GM19240 (cell line): ENCODE results near the gene MYL7.
"Not testable (repeated sequence)": the region's sequence is repeated elsewhere in the genome, so short reads cannot be mapped to it uniquely, and the experiment has no call there.

Experiments used
- DNase-seq: peaks from one replicate; pipeline ENCODE4 v3.0.0; 2011; ENCODE audit warnings: low spot score; ENCODE audit not compliant: insufficient read length

Gene MYL7

DNA sequence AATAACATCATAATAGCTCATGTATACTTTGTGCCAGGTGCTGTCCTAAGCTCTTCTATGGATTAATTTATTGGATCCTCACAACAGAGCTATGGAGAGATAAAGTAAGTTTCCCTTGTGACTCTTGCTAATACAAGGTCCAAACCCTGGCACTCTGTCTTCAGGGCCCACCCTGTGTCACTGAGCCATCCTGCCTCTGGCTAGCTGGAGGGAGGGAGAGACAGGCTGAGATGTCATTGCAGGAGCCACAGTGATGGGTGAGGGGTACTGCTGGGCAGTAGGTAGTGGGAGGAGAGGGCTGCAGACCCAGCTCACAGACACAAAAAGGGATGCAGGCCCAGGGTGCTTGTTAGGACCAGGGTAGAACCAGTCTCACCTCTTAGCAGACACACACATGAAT lies 31.2 kb upstream of the MYL7 start:
- DNase-seq = no peak

DNA sequence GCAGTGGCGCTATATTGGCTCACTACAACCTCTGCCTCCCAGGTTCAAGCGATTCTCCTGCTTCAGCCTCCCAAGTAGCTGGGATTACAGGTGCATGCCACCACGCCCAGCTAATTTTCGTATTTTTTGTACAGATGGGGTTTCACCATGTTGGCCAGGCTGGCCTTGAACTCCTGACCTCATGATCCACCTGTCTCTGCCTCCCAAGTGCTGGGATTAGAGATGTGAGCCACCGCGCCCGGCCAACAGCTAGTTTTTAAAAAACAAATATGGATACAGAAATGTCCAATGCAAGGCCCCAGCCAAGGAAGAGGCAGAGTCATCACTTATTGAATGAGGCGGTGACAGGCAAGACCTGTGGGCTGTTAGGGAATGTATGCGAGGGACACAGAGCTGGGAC lies 30.8 kb upstream of the MYL7 start:
- not testable (repeated sequence) for DNase-seq

DNA sequence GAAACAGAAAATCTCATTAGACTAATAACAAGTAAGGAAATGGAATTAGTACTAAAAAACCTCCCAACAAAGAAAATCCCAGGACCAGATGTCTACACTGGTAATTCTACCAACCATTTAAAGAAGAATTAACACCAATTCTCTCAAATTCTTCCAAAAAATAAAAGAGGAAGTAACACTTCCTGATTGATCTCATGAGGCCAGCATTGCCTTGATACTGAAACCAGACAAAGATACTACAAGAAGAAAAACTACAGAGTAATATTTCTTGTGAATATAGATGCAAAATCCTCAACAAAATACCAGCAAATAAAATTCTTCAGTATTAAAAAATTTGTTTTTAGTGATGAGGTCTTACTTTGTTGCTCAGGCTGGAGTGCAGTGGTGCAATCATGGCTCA lies 26.8 kb upstream of the MYL7 start:
- no peak for DNase-seq

DNA sequence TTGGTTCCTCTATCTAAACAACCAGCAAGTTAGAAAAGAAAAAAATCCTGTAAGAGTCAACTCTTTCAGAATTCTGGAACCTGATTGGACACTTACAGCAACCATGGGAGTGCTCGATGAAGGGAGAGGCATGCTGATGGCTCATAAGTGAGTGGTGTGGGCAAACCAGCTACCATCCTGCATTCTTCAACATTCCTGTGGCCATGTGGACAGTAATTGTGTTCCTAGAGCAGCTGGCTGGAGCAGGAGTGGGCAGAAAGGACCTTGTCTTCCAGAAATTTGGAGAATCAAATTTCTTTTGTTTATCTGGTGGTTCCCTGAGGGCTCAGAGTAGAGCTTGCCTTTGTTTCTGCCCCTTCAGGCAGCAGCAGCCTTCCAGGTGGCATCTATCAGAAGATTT lies 22.5 kb upstream of the MYL7 start:
- DNase-seq = no peak

DNA sequence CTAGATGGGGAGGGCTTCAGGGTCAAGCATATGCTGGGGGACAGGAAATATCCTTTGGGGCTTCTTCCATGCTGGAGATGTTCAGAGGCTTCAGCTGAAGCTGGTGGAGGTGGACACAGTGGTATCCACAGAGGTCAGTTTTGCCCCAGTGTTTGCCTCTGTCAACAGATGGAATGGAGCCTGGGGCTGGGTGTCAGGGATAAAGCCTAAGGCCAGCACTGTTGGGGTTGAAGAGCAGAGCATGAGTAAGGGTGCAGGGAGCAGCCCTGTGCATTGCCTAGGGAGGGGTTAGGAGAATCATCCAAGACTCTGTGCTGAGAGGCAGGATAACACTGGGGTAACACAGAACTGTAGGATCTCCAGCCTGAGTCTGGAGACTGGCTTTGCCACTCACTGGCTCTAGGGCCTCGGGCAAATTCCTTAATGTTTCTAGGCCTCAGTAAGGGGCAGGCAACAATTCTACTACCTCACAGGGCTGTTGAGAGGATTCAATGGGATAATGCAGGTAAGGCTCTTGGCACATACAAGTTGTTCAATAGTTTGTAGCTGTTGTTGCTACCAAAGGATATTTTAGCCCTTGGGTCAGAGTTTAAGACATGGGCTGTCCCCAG lies 21.8 kb upstream of the MYL7 start:
- DNase-seq = no peak

DNA sequence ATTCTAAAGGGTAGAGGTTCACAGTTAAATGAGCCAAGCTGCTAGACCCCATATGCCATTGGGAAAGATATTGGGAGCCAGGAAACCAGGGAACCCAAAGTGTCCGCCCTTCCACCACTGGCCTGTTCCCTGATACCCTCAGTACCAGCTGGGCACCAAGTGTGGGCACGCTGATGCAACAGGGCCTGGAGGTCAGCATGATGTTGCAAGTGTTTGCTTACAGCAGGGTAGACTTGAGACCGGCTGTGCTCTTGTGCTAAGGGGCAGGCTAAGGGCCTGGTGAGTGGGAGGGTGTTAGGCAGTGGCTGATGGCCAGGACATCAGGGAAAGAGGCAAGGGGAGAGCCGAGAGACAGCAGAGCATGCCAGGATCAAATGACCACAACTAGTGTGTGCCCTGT lies 21.0 kb upstream of the MYL7 start:
- DNase-seq = no peak

DNA sequence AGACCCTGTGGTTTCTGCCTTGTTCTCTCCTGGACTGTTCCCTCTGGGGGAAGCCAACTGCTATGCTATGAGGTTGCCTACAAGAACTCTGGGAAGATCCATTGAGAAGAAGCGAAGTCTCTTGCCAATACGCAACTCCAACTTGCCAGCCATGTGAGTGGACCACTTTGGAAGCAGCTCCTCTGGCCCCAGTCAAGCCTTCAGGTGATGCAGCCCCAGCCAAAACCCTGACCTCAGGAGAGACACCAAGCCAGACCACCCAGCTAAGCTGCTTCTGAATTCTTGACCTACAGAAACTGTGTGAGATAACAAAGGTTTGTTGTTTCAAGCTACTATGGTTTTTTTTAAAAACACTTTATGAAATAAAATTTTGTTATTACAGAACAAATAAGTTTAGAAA lies 20.2 kb upstream of the MYL7 start:
- no peak for DNase-seq

DNA sequence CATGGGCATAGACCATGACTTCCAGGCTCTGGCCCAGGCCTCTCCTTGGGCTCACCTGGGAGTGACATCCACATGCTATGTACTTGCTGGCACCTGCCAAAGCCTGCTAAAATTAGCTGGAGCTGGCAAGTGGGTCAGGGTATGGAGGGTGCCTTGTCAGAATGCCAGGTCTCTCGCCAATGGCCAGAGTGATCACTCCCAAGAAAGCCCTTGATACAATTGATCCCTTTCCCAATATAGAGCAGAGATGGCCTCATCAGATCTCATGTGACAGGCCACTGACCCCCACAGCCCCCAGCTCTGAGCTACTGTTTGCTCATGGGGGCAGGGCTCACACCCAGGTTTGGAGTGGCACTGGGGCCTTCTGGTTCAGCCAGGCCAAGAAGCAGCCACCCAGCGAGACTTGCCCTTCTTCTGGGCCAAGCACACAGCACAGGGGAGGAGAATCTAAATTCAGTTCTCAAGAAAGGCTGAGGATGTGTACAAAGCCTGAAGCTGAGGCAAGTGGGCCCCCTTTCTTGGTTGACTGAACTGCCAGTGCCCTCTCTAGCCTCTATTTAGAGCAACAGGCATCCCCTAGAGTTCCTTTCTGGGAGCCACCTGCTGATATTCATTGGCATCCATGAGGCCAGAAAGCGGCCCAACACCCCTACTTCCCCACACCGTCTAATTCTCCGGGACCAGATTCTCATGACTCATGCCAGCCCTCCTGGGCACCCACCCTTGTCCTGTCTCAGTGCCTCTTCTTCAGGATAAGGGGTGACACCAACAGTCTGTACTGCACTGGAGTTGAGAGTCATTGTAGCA lies 18.9 kb upstream of the MYL7 start:
- DNase-seq = no peak

DNA sequence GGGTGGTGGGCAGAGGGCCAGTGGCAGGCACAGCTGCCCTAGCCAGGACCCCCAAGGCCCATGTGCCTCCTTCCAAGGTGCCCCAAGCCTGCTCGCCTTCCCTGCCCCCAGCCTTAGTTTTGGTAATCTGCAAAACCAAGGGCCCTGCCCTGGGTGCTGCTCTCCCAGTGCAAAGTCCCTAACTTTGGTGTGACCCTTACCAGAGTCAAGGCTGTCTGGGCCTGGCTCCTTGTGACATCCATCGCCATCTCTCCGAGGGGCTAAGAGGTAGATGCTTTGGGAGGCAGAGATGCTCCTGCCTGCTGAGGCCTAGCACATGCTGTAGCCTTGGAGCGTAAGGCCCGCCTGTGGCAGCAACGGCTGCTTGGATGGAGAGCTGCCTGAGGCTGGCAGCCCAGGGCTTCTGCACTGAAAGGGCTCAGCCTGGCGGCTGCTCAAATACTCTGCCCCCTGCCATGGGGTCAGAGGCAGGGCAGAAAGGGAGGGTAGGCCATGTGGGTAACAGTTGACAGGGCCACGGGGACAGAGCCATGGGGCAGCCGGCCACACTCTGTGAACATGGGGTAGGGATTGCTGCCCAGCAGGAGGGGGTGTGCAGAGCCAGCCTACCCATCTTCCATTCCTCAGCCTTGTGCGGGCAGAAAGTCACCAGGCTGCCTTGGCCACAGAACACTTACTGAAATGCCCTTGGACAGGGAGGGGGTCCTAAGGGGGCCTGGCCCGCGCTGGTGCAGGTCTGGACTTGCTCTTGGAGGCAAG lies 17.9 kb upstream of the MYL7 start:
- DNase-seq = no peak

DNA sequence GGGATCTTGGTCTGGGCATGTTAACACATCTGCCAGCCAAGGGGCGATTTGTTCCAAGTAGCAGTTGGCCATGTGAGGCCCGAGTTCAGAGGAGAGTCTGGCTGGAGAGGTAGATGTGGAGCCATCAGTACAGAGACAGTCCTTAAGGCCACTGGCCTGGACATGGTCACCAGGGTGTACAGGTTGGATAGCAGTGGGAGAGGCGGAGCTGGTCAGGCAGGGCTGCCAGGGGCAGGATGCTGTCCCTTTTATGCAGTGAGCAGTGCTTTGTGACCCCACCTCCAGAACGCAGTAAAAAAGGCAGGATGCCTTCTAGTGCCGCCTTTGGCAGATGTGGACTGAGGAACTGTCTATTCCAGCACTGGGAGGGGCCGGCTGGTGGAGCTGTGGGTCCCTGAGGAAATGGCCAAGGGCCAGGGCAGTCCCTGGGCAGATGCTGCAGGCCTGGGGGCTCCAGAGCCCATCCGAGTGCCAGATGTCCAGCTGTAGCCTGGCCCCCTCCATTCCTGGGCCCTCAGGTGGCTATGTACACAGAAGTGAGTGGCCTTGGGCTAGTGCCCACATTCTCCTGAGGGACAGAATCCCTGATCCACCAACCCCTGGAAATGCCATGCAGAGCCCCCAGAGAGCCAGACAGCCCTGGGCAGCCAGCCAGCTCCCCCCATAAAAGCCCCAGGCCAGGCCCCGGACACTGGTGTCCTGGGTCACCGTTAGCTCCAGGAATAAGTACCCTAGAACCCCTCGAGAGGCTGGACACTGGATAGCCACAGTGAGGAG lies 17.2 kb upstream of the MYL7 start:
- DNase-seq = no peak

DNA sequence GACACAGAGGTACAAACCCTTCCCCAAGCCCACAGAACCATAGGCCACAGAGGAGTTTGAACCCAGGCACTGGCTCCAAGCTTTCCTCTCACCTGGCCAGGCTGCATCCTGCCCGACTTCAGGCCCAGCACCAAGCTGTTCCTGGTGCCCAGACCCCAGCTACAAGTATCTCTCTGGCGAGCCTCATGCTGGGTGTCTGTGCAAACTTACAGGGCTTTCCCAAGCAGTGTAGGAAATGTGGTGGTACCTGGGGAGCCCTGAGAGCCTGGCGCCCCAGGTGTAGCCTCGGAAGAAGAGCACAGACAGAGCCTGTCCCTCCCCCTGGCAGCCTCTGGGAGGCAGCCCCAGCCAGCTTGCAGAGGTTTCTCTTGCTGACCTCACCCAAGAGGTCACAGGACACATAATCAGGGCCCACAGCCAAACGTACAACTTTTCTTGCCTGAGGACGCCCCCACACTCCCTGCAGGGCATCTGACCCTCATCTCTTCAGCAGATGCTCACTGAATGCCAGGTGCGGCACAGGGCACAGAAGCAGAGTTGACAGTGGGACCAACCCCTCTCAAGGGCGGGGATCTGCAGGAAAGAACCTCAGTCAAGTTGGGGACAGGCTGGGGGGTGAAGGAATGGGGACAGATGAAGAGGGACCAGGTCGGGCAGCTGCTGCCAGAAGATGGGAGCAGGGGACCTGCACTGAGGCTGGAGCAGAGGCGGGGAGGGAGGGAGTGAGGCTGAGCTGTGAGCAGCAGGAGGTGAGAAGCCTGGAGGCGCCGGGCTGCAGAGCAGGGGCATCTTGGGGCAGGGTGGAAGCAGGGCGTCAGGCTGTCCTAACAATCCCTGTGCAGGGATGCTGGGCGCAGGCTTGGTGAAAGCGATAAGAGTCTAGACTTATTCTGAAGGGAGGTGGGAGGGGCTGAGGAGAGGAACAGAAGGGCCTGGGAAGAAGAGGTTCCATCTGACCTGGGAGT lies 16.3 kb upstream of the MYL7 start:
- DNase-seq = no peak

DNA sequence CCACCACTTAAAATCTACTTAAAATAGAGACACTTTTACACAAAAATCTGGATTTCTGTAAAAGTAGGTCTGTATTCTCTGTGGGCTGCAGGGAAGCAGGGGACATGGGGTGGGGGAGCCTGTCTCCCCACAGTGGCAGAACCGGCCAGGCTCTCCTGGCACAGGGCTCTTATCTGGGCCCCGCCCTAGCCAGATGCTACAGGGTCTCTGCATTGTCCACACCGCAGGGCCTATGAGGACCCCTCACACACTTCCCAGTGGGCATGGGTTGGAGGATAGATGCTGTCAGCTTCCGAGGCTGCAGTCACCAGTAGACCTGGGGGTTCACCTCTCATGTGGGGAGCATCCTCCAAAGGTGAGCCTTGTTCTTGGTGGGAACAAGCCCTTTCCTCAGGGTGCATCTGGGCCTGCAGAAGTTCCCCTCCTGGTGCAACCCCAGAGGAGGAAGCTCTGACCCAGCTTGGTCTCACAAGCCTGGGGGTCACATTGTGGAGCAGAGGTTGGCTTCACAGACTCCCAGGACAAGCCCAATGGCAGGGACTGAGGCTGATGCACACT lies 15.4 kb upstream of the MYL7 start:
- no peak for DNase-seq

DNA sequence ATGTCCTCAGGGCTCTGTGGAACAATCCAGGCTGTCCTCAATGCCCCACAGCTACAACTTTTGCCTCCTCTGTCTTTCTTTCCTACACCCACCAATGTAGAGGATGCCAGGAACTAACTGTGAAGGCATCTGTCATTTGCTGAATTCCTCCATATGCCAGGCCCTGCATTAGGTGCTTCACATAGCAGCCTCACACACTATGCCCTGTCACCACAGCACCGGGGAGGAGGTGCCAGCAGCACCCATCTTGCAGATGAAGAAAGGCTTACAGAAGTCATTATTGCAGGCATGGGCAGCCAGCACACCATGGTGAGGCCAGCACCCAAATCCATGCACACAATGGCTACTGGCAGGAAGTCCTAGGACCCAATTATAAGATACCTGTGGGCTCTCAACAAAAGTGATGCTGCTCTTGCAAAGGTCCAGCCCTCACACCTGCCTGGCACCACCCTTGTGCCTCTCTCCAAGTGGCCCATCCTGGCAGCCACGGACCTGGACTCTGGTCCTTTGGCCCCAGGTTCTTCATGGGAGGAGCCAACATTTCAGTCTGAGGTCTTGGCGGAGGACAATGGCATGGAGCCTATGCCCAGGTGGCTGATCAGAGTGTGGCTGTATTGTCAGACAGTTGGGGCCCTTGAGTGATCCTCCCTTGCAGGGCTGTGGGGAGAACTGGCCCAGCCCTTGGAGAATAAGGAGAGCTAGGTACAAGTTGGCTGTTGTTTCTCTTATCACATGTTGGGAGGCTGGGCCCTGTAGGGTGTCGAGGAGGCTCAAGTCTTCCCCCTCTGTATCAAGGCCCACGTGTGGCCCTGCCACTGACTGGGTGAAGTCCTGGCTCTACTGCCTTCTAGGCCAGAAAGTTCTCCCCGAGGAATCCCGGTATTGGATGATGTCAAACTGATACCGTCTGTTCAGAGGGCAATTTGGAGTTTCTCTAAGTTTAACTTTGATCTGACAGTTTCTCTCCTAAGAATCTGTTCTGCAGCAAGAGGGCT lies 14.4 kb upstream of the MYL7 start:
- no peak for DNase-seq

DNA sequence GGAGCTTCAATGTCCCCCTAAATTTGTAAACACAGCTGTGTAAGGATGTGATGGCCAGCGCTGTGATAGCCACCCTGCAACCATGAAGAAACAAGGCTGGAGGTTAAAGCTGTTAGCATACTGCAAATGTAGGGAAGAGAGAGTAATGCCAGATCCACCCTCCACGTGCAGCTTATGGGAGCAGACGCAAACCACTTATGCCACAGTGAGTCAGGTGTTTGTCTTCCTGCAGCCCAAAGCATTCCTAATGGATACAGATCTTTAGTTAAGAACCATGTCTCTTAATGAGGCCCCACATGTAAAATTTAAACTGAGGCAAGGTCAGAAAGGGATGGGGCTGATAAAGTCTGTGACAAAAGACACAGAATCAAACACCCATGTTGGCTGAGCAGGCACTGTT lies 13.6 kb upstream of the MYL7 start:
- DNase-seq = no peak

DNA sequence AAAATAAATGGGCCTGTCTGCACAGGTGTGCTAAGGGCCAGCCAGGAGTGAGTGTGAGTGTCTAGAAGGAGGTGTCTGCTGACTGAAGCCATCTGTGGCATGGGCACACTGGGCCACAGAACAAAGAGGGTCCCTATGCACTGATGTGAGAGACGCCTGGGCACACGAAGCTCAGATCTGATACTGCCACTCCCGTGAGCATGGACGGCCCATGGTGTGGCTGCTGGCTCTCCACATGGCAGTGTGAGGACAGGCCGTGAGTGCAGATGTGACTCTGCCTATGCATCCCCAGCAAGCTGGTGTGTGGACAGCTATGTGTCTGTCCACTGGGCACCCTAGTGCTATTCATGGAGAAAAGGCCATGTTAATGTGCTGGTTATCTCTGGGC lies 12.8 kb upstream of the MYL7 start:
- no peak for DNase-seq

DNA sequence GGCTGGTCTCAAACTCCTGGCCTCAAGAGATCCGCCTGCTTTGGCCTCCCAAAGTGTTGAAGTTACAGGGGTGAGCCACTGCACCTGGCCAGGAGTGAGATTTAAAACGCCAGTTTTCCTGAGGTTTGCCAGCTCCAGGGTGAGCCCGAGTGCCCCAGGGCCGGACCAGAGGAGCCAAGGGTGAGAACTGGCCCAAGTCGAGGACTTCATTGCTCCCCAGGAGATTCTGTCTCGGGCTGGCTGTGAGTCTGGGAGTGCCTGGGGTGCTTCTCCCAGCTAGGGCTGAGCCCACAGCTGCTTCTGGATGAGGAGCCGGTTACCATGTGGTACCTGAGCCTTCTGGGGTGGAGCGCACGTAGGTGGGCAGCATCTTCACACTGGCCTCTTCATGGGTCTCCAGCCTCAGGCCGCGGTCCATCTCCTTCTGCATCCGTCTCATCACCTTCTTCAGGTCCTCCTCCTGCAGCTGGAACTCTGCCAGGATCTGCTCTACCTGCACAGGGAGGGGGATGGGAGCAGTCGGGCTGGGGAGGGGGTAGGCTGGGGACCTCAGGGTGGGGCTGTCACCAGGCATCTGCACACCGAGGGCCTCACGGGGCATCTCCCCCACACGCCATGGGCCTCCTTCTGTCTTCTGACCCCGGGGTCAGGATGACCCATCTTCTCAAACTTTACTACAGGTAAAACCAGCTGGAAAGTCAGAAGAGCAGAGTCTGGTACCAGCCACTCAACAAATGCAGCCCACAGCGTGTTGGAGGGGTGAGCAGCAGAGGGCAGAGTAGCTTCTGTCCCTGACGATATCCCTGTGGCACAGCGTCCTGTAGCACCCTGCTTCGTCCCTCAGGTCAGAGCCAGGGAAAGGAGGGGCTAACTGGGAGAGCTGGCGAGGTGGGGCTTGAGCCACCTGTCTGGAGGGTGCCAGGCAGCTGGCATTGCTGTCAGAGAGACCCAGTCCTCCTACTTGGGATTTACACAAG lies 12.1 kb upstream of the MYL7 start:
- DNase-seq = no peak

DNA sequence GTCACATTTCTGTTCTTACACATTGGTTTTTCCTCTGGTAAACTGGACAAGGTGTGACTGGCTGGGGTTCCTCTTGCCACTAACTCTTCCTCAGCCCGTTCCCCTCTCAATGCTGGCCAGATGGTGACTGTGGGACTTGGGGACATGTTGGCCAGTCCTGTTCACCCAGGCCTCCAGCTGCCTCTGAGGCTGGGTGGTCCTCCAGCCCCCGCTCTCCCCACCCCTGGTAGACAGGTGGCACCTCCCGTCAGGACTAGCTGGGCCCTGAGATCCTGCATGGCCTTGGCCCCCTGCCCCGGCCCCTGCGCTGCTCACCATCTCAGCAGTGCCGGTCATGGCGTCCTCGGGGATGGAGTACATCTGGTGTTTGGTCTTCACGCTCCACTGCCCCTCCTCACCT lies 10.8 kb upstream of the MYL7 start:
- no peak for DNase-seq
